Smooth muscle cell (in vitro differentiated cells): ENCODE results near the gene ELMO1. TPM values are rescaled to one million over a fixed set of nuclear protein-coding genes. Genes with fewer than 3 reads are reported as not detected.

Experiments used
- DNase-seq: peaks from one replicate; lab custom pipeline; 2025; ENCODE audit not compliant: unreplicated experiment; lab: John Stamatoyannopoulos, UW
- H2AFZ ChIP-seq: fragments of 200-600 bp; sonication (generic); 2 replicates; pipeline ENCODE4 v1.6.0; 2016; ENCODE audit warnings: antibody characterized with exemption, low read depth, mild to moderate bottlenecking
- H3F3A ChIP-seq: fragments of 200-600 bp; sonication (generic); 2 replicates; pipeline ENCODE4 v1.6.0; 2017; ENCODE audit warnings: antibody characterized with exemption, low read depth
- H3K27ac ChIP-seq: fragments of 200-600 bp; sonication (generic); 2 replicates; pipeline ENCODE4 v1.5.1; 2016; ENCODE audit warnings: low read depth, mild to moderate bottlenecking
- H3K27me3 ChIP-seq: fragments of 200-600 bp; sonication (generic); 2 replicates; pipeline ENCODE4 v1.6.1; 2016; ENCODE audit warnings: low read depth, mild to moderate bottlenecking
- H3K36me3 ChIP-seq: fragments of 200-600 bp; sonication (generic); 2 replicates; pipeline ENCODE4 v1.5.1; 2016; ENCODE audit warnings: low read depth
- H3K4me1 ChIP-seq: fragments of 200-600 bp; sonication (generic); 2 replicates; pipeline ENCODE4 v1.5.1; 2016; ENCODE audit warnings: low read depth
- H3K4me2 ChIP-seq: fragments of 200-600 bp; sonication (generic); 2 replicates; pipeline ENCODE4 v1.6.0; 2016; ENCODE audit warnings: mild to moderate bottlenecking
- H3K4me3 ChIP-seq: fragments of 200-600 bp; sonication (generic); 2 replicates; pipeline ENCODE4 v1.5.1; 2016; ENCODE audit warnings: mild to moderate bottlenecking
- H3K79me2 ChIP-seq: fragments of 200-600 bp; sonication (generic); 2 replicates; pipeline ENCODE4 v1.6.0; 2016; ENCODE audit warnings: low read depth, mild to moderate bottlenecking
- H3K9ac ChIP-seq: fragments of 200-600 bp; sonication (generic); 2 replicates; pipeline ENCODE4 v1.6.0; 2016; ENCODE audit warnings: low read depth
- H3K9me3 ChIP-seq: fragments of 200-600 bp; sonication (generic); replicated peaks from 2 replicates; pipeline ENCODE4 v1.5.1; 2016; ENCODE audit warnings: low read depth
- H4K20me1 ChIP-seq: fragments of 200-600 bp; sonication (generic); 2 replicates; pipeline ENCODE4 v1.6.0; 2016; ENCODE audit warnings: low read depth
- CTCF ChIP-seq: fragments of 200-600 bp; sonication (generic); IDR thresholded peaks from 2 replicates; pipeline ENCODE4 v1.5.1; 2017; ENCODE audit warnings: borderline replicate concordance, mild to moderate bottlenecking, antibody characterized with exemption; ENCODE audit not compliant: insufficient read depth, poor library complexity, severe bottlenecking
- WGBS: methylation state at CpG from one replicate; pipeline ENCODE4 v1.1.7; 2016; ENCODE audit warnings: low lambda C conversion rate; 5-methylcytosine and 5-hydroxymethylcytosine counted together
- polyA plus RNA-seq: library from polyadenylated mRNA; unstranded; fragments of >200 nt; fragmentation: Nextera tagmentation; extraction: Ambion mirVana; gene quantifications from 2 replicates; pipeline ENCODE4 v1.2.1, GENCODE V29; 2016
- total RNA-seq: library from RNA; depleted of rRNA; stranded (reverse); fragments of >200 nt; gene quantifications from 2 replicates; pipeline ENCODE4 v1.2.3, GENCODE V29; 2014

Gene ELMO1
- total and polyA plus RNA-seq, 2 experiments from 2014 or later = 8.2 to 36.0 TPM

- Histone ChIP-seq H2AFZ (no peak overlapping the region), H3K36me3 (no peaks in the 10 kb centered on the region), H3K4me3 (no peak overlapping the region), H3K27me3 (no peaks in the 10 kb centered on the region), H3K4me1 (no peaks in the 10 kb centered on the region), H3K4me2 (no peak overlapping the region), H3K27ac (no peak overlapping the region), H4K20me1 (no peaks in the 10 kb centered on the region), H3K9me3 (no peaks in the 10 kb centered on the region), H3K9ac (no peak overlapping the region), H3K79me2 (no peaks in the 10 kb centered on the region), H3F3A (no peaks in the 10 kb centered on the region)
- DNase-seq = no peak
- WGBS = 83% methylated on average over 4 of the region's 4 CpGs
- no peak for TF ChIP-seq CTCF
These were observed 551.6 kb downstream of the ELMO1 start for GRCh38 chr7:36896956-36897590.

- H3K27me3 ChIP-seq = no peaks in the 10 kb centered on the region
- WGBS = 100% methylated on average over 1 of the region's 1 CpG
These were observed 552.2 kb downstream of the ELMO1 start for GRCh38 chr7:36896418-36896817.

GRCh38 chr7:36895192-36895591 is 553.5 kb downstream of the ELMO1 start:
- H3K4me3 ChIP-seq = no peak overlapping the region
- no peaks in the 10 kb centered on the region for H3K9me3 ChIP-seq
- H2AFZ ChIP-seq = no peak overlapping the region
- no peak for TF ChIP-seq CTCF
- H3K79me2 ChIP-seq = no peaks in the 10 kb centered on the region
- H3K4me1 ChIP-seq = no peaks in the 10 kb centered on the region
- H3K9ac ChIP-seq = no peak overlapping the region
- H3K27me3 ChIP-seq = no peaks in the 10 kb centered on the region
- H3K36me3 ChIP-seq = no peaks in the 10 kb centered on the region
- WGBS = 63% methylated on average over 4 of the region's 4 CpGs
- H3K27ac ChIP-seq = no peak overlapping the region
- no peak overlapping the region for H3K4me2 ChIP-seq
- no peaks in the 10 kb centered on the region for H4K20me1 ChIP-seq
- no peak for DNase-seq
- no peaks in the 10 kb centered on the region for H3F3A ChIP-seq

More at GRCh38 chr7:36896418-36896817, 552.2 kb downstream of the ELMO1 start:
- Histone ChIP-seq H4K20me1 (no peaks in the 10 kb centered on the region), H3K79me2 (no peaks in the 10 kb centered on the region), H2AFZ (no peak overlapping the region), H3K9ac (no peak overlapping the region), H3K9me3 (no peaks in the 10 kb centered on the region), H3K27ac (no peak overlapping the region), H3K4me1 (no peaks in the 10 kb centered on the region), H3K4me3 (no peak overlapping the region), H3K4me2 (no peak overlapping the region), H3F3A (no peaks in the 10 kb centered on the region), H3K36me3 (no peaks in the 10 kb centered on the region)
- TF ChIP-seq CTCF = no peak
- DNase-seq = no peak

- Histone ChIP-seq H3K27ac (no peak overlapping the region), H3F3A (no peaks in the 10 kb centered on the region), H4K20me1 (no peaks in the 10 kb centered on the region), H3K9ac (no peak overlapping the region), H3K9me3 (no peaks in the 10 kb centered on the region), H3K36me3 (no peaks in the 10 kb centered on the region), H3K27me3 (no peaks in the 10 kb centered on the region), H3K4me2 (no peak overlapping the region), H3K4me1 (no peaks in the 10 kb centered on the region), H3K4me3 (no peak overlapping the region), H2AFZ (no peak overlapping the region), H3K79me2 (no peaks in the 10 kb centered on the region)
- DNase-seq = no peak
- no peak for TF ChIP-seq CTCF
- WGBS = 100% methylated on average over 1 of the region's 1 CpG
These were observed 554.5 kb downstream of the ELMO1 start for GRCh38 chr7:36894190-36894589.
